ENCODE data around the gene ATP8B4. TPM values are rescaled to one million over a fixed set of nuclear protein-coding genes. Genes with fewer than 3 reads are reported as not detected.

ATP8B4 gene
- total and polyA plus RNA-seq, 12 donors = 2.1 to 23.9 (median 4.9) TPM

DNA sequence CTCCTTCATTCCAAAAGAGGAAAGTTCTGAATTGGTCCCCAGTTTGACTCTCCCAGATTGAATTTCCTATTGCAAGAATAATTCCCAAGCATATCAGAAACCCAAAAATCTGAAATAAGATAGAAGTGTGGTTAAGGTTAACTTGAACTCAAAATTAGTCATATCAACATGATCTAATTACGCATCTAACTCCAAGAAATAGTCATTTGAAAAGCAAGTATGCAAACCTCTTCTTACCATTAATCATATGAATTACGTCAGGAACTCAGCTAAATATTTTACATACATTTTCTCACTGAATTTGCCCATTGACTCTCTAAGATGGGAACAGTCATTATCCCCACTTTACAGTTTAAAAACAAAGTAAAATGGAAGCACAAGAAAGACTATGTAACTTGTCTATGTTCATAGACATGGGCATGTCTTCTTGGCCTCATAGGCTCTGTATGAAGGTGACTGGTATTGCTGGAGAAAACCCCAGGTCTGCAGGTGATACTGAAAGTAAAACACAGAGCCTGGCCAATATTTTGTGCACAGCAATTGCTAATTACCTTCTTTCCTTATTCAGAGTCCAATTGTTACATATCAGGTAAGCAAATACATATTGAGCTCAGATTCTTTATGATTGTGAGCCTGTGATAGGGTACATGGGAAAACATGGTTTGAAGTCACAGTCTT is 139.2 kb downstream of the ATP8B4 start:
- H3K4me3 ChIP-seq = no peak overlapping the region

DNA sequence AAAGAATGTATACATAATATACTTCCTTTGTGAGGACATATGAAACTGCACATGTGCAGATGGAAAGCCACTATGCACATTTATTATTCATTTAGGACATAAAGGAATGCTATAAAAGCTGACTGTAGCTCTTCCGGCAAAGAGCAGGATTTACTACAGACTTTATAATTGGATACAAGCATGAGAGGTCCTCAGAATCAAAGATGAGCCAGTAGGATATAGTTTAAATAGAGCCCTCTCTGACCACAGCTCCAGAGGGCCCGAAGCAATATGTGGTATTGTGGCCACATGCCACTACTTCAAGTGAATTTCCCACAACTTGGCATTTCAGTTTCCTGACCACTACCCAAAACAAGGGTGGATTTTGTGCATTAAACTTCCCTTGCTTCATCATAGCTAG is 140.9 kb downstream of the ATP8B4 start:
- 44 to 53% (median 47%) methylated on average over 2 of the region's 2 CpGs for WGBS, 4 donors
- no peaks in the 10 kb centered on the region for H3K27me3 ChIP-seq

More for the DNA sequence above, 139.2 kb downstream of the ATP8B4 start:
- DNase-seq = no peak
- Histone ChIP-seq H3K27me3 (no peaks in the 10 kb centered on the region), H3K4me1 (replicated peaks in 1 of 2) (no peaks in the 10 kb centered on the region), H3K27ac (no peak overlapping the region), H3K36me3 (replicated peaks in 1 of 2) (no peaks in the 10 kb centered on the region), H3K9me3 (replicated peaks in 1 of 3) (no peaks in the 10 kb centered on the region)
- 75 to 89% (median 83%) methylated on average over 2 of the region's 2 CpGs for WGBS, 4 donors
- TF ChIP-seq POLR2A (IDR thresholded peaks at IDR 0.05) = no peak
- TF ChIP-seq, protein P1, sequence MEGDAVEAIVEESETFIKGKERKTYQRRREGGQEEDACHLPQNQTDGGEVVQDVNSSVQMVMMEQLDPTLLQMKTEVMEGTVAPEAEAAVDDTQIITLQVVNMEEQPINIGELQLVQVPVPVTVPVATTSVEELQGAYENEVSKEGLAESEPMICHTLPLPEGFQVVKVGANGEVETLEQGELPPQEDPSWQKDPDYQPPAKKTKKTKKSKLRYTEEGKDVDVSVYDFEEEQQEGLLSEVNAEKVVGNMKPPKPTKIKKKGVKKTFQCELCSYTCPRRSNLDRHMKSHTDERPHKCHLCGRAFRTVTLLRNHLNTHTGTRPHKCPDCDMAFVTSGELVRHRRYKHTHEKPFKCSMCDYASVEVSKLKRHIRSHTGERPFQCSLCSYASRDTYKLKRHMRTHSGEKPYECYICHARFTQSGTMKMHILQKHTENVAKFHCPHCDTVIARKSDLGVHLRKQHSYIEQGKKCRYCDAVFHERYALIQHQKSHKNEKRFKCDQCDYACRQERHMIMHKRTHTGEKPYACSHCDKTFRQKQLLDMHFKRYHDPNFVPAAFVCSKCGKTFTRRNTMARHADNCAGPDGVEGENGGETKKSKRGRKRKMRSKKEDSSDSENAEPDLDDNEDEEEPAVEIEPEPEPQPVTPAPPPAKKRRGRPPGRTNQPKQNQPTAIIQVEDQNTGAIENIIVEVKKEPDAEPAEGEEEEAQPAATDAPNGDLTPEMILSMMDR (IDR thresholded peaks at IDR 0.05) = no peak
- intact Hi-C loops (cut with DNase I) = no loop called here

DNA sequence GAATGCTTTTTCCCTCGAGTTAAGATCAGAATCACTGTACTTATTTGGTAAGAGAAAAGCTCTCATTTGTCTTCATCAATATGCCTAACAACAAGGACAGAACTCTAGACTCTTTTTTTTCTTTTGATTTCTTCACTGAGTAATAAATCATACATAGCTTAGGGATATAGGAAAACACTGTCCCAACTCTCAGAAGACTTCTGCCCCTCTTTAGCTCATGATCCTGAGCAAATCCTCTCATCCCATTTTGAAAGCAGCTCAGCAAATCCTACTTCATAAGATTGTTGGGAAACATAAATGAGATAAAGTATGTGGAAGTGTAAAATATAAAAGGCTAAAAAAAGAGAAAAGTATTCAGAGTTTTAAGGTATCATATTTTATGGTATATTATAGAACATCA is 141.7 kb downstream of the ATP8B4 start:
- 21 to 45% (median 32%) methylated on average over 1 of the region's 1 CpG for WGBS, 4 donors
- TF ChIP-seq POLR2A (IDR thresholded peaks at IDR 0.05) = no peak
- TF ChIP-seq, protein P1 (IDR thresholded peaks at IDR 0.05) = no peak
- Histone ChIP-seq H3K4me3 (no peak overlapping the region), H3K9me3 (replicated peaks in 1 of 3) (no peaks in the 10 kb centered on the region), H3K4me1 (replicated peaks in 1 of 2) (no peaks in the 10 kb centered on the region), H3K27ac (no peak overlapping the region), H3K36me3 (replicated peaks in 1 of 2) (no peaks in the 10 kb centered on the region), H3K27me3 (no peaks in the 10 kb centered on the region)
- intact Hi-C loops (cut with DNase I) = no loop called here
- DNase-seq = no peak

More for the DNA sequence above, 140.9 kb downstream of the ATP8B4 start:
- H3K36me3 ChIP-seq (replicated peaks in 1 of 2) = no peaks in the 10 kb centered on the region
- no peak for DNase-seq
- H3K4me3 ChIP-seq = no peak overlapping the region
- no peaks in the 10 kb centered on the region for H3K4me1 ChIP-seq (replicated peaks in 1 of 2)
- intact Hi-C loops (cut with DNase I) = no loop called here
- H3K27ac ChIP-seq = no peak overlapping the region
- H3K9me3 ChIP-seq (replicated peaks in 1 of 3) = no peaks in the 10 kb centered on the region
- TF ChIP-seq, protein P1 (IDR thresholded peaks at IDR 0.05) = no peak
- TF ChIP-seq POLR2A (IDR thresholded peaks at IDR 0.05) = no peak

DNA sequence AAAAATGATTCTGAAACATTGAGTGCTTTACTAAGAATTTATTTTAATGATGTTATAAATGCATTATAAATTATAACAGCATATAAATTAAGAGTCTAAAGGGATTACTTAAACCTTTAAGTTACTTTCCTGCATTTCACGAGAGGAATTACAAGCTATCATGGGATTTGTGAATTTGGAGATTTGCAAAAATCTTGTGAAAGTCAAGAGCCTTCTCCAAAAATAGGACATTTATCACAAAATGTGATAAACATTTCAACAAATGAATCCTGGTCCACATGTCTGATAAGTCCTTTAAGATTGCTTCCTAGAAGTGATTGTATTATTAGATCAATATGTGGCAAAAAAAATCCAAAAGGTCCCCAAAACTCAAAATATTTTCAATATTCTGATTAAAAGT is 154.5 kb downstream of the ATP8B4 start:
- intact Hi-C loops (cut with DNase I) = no loop called here
- DNase-seq = no peak
- no peaks in the 10 kb centered on the region for H3K9me3 ChIP-seq (replicated peaks in 1 of 3)
- H3K27me3 ChIP-seq = no peaks in the 10 kb centered on the region
- H3K27ac ChIP-seq = no peak overlapping the region
- H3K36me3 ChIP-seq (replicated peaks in 1 of 2) = no peaks in the 10 kb centered on the region
- H3K4me1 ChIP-seq (replicated peaks in 1 of 2) = no peaks in the 10 kb centered on the region
- whole genome bisulfite sequencing, 4 donors = 76 to 100% (median 86%) methylated on average over 1 of the region's 1 CpG
- H3K4me3 ChIP-seq = no peak overlapping the region
- TF ChIP-seq, protein P1 (IDR thresholded peaks at IDR 0.05) = no peak
- no peak for TF ChIP-seq POLR2A (IDR thresholded peaks at IDR 0.05)
